Esophagus squamous epithelium (tissue), 4 donors: ENCODE data around the gene THOC5.

Source experiments
- POLR2A ChIP-seq, 4 donors: fragments of 450-650 bp; IDR thresholded peaks; one replicate each; pipeline ENCODE4 v1.6.1; 2017; ENCODE audit warnings: antibody characterized with exemption in 4 of 4, mild to moderate bottlenecking in 4 of 4, moderate library complexity in 3 of 4
- TF ChIP-seq, protein P1 (sequence below), 6 experiments: fragments of 450-650 bp in 4 of 6; fragments of 200-600 bp in 2 of 6; sonication (generic) in 2 of 6; IDR thresholded peaks; one replicate each; pipeline ENCODE4 v1.5.1; 2016 to 2019; ENCODE audit warnings: antibody characterized with exemption in 6 of 6, mild to moderate bottlenecking in 4 of 6, moderate library complexity in 4 of 6

DNA sequence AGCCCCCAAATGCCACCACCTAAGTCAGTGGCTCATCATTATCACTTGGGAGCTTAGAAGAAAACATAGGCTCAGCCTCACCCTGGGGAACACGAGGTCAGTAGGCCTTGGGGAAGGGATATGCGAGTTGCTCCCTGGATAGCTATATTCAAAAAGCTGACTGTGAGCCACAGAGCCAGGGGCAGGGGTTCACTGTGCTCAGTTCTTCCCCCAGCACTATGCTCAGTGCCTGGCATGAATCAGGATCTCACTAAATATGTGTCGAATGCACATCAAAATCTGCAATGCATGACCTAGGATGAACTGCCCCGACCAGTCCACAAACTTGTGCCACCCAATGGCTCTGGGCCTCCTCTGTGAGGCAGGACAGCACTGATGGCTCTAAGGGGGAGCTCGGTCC, 35.1 kb downstream of the THOC5 start:
- TF ChIP-seq, protein P1, sequence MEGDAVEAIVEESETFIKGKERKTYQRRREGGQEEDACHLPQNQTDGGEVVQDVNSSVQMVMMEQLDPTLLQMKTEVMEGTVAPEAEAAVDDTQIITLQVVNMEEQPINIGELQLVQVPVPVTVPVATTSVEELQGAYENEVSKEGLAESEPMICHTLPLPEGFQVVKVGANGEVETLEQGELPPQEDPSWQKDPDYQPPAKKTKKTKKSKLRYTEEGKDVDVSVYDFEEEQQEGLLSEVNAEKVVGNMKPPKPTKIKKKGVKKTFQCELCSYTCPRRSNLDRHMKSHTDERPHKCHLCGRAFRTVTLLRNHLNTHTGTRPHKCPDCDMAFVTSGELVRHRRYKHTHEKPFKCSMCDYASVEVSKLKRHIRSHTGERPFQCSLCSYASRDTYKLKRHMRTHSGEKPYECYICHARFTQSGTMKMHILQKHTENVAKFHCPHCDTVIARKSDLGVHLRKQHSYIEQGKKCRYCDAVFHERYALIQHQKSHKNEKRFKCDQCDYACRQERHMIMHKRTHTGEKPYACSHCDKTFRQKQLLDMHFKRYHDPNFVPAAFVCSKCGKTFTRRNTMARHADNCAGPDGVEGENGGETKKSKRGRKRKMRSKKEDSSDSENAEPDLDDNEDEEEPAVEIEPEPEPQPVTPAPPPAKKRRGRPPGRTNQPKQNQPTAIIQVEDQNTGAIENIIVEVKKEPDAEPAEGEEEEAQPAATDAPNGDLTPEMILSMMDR (IDR thresholded peaks at IDR 0.05): no peak
- TF ChIP-seq POLR2A (IDR thresholded peaks at IDR 0.05): no peak
